HG03039 (cell line): ENCODE measurements around the gene DHRSX.
"Not testable (repeated sequence)": the region's sequence is repeated elsewhere in the genome, so short reads cannot be mapped to it uniquely, and the experiment has no call there.

Source experiments
- ATAC-seq: cut with Tn5 transposase; IDR thresholded peaks from one replicate; pipeline ENCODE4 v1.9.1; 2021; ENCODE audit warnings: mild to moderate bottlenecking, moderate library complexity; ENCODE audit not compliant: unreplicated experiment

The DHRSX gene

GRCh38 chrX:2320580-2321327 lies 180.0 kb downstream of the DHRSX start:
- no peak for ATAC-seq

DNA sequence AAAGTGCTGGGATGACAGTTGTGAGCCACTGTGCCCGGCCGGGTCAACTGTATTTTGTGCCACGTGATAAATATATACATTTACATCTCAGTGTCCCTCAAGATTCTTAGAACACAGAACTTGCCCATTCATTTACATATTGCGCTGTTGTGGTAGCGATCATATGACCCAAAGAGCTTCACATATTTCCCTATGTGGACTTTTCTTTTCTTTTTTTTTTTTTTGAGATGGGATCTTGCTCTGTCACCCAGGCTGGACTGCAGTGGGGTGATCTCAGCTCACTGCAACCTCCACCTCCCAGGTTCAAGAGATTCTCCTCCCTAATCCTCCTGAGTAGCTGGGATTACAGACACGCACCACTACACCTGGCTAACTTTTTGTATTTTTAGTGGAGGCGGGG lies 180.7 kb downstream of the DHRSX start:
- no peak for ATAC-seq

DNA sequence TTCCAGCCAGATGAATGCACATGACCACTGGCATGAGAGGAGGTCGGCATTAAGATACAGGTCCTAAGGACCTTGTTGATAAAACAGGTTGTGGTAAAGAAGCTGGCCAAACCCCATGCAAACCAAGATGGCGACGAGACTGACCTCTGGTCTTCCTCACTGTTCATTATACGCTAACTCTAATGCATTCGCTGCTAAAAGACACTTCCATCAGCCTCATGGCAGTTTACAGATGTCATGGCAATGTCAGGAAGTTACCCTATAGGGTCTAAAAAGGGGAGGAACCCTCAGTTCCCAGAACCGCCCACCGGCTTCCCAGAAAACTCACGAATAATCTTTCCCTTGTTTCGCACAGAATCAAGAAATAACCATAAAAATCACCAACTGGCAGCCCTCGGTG lies 182.4 kb downstream of the DHRSX start:
- no peak for ATAC-seq

DNA sequence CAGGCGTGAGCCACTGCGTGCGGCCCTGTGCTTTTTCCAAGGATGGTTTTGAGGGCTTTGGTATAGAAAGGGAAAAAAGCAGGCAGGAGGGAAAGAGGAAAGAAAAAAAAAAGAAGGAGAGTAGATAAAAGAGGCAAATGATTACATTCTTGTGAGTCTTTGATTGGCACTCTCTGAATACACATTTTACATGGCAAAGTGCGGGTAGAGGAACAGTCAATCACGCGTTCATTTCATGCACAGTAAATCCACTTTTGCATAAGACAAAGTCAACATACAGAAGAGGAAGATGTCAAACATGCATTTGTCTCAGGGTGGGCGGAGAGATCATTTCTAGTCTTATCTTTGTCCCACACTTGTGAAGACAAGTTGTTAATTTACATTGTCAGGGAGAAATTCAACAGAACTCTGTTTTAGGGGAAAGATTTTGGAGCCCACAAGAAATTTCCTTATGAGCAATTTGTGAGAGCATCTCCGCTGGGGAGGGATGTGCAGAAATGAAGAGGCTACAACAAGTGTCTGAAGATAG lies 183.2 kb downstream of the DHRSX start:
- ATAC-seq, result no peak

DNA sequence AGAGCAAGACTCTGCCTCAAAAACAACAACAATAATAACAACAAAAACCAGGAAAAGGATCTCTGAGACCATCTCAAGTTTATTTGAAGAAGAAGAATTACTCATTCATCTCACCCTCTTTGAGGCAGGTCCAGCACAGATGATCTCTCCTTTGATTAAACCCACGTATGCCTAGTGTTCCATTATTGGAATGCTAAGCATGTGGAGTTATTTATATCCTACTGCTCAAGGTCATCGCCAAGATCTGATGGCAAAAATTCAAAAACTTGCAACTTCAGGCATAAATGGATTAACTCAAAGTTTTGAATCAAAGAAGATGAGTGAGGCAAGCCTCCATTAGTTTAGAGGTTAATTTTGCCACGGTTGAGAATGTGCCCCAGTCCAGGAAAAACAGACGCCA lies 184.2 kb downstream of the DHRSX start:
- ATAC-seq, result no peak

GRCh38 chrX:2315434-2315833 lies 185.3 kb downstream of the DHRSX start:
- ATAC-seq, result no peak

DNA sequence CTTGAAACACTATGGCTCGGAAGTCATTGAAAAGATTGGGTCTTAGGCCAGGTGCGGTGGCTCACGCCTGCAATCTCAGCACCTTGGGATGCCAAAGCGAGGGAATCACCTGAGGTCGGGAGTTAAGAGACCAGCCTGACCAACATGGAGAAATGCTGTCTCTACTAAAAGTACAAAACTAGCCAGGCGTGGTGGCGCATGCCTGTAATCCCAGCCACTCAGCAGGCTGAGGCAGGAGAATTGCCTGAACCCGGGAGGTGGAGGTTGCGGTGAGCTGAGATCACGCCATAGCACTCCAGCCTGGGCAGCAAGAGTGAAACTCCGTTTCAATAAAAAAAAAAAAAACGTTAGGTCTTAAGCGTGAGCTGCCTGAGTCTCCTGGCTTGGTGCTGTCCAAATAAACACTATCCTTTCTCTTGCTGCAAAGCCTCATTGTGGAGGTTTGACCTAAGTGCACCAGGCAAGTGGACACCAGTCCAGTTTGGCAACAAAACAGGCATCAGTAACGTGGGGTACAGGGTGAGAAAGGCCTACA lies 185.9 kb downstream of the DHRSX start:
- ATAC-seq, result no peak

GRCh38 chrX:2313864-2314640 lies 186.7 kb downstream of the DHRSX start:
- no peak for ATAC-seq

DNA sequence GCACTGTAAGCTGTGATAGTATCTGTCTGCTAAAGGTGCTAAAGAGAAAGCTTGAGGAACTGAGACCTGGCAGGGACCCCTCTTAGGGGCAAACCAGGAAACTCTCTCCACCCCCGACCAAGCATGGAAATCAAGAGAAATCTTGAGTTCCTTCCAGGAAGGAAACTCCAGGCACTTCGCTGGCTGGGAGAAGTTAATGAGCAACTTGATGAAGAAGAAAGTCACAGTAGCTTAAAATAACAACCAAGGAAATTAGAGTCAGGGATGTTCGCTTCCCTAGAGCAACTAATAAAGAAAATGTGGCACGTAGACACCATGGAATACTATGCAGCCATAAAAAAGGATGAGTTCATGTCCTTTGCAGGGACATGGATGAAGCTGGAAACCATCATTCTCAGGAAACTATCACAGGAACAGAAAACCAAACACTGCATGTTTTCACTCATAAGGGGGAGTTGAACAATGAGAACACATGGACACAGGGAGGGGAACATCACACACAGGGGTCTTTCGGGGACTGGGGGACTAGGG lies 188.7 kb downstream of the DHRSX start:
- not testable (repeated sequence) for ATAC-seq

GRCh38 chrX:2311501-2311900 lies 189.3 kb downstream of the DHRSX start:
- no peak for ATAC-seq

- no peak for ATAC-seq
Measured at GRCh38 chrX:2301901-2302300, 198.9 kb downstream of the DHRSX start.

DNA sequence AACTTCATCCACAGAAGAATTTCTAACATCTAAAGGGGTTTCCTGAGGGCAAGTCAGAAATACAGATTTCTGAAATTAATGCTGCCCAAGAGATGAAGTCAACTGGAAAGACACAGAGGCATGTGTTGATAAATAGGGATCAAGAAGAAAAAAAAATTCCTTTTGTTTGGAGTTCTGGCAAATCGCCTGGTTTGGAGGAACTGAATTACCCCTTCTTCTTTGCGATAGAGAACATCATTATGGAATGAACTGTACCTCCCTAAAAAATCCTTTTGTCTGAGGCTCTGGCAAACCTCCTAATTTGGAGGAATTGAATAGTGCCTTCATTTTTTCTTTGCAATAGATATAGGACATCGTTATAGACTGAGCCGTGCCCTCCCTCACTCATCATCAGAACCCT lies 200.9 kb downstream of the DHRSX start:
- no peak for ATAC-seq

DNA sequence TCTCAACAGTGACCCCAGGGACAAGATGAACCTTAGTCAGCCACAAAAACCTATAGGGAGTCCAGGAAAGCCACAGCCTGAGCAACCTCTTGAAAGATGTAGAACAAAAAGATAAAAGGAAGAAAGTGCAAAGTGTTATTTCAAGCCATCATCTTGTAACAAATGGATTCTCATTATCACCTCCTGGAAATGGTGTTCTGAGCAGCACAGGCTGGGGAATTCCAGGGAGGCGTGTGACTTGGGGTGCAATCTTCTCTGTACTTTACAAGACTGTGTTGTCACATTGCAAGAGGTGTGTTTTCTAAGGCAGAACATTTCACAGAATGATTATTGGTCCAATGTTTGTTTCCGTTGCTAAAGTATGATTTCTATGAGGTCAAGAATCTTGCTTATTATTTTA lies 214.0 kb downstream of the DHRSX start:
- ATAC-seq, result no peak

DNA sequence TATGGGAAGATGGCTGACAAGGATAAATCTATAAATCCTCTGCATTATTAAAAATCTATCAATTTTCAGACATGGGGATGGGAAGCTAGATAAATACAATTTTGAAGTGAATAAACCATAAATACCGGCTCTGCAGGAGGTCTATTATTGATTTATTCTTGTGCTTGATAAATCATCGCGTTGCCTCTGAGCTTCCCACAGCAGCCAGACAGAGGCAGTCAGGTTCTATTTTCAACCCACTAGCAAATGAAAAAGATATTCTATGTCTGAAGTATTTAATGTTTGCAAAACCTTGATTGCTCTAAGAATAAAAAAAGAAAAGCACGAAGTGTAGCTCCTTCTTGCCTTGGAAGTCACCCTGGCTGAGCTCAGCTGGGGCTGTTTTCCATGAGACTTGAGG lies 216.2 kb downstream of the DHRSX start:
- no peak for ATAC-seq

DNA sequence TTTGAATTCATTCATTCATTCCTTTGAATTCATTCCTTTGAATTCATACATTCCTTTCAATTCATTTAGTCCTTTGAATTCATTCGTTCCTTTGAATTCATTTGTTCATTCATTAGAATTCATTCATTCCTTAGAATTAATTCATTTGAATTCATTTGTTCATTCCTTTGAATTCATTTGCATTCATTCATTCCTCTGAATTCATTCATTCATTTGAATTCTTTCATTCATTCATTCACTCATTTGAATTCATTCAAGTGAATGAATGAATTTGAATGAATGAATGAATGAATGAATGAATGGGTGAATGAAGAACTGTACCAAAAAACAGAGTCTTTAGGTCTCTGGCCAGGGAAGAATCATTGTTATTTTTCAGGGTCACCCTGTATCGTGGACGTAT lies 216.6 kb downstream of the DHRSX start:
- no peak for ATAC-seq

DNA sequence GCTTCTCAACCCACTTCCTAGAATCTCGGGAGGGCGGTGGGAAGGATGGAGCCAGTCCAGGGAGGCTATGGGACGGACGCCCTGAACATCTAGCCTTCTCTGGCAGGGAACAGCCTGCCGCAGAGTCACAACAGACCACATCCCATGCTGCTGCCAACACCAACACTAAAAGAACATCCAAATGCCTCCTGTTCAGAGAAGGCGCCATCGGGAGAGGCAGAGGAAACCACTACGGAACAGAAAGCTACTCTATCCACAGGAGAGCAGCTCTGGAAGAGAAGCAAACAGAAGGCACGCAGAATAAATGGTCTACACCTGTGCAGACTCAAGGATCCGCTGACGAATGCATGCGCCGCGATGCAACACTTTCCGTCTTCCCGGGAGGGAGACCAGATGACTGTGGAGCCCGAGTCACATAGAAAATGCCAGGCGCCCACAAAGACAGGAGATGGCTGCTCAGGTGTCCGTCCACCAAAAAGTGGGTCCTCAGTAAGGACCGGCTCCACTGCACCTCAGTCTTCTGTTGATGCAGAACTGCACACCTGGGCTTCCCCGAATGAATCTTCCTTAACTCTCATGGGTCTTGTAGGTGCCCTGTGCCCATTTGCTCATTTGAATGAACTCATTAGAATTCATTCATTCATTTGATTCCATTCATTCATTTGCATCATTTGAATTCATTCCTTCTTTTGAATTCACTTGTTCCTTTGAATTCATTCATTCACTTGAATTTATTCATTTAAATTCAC lies 217.5 kb downstream of the DHRSX start:
- no peak for ATAC-seq

- no peak for ATAC-seq
Measured at GRCh38 chrX:2282490-2283090, 218.2 kb downstream of the DHRSX start.

DNA sequence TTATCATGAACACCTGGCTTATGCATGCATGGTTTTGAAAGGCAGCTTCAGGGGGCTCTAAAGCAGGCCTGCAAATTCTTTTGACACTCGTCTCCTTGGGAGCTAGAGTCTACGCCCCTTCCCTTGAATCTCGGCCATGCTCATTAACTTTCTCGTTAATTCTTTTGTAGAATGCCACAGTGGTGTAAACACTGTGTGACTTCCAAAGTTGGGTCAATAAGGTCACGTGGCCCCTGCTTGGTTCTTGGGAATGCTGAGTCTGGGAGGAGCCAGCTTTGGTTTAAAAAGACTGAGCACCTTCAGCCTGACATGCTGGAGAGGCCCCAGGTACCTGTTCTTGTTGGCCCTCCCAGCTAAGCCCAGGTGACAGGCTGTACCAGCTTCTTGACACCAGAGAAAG lies 228.4 kb downstream of the DHRSX start:
- no peak for ATAC-seq

DNA sequence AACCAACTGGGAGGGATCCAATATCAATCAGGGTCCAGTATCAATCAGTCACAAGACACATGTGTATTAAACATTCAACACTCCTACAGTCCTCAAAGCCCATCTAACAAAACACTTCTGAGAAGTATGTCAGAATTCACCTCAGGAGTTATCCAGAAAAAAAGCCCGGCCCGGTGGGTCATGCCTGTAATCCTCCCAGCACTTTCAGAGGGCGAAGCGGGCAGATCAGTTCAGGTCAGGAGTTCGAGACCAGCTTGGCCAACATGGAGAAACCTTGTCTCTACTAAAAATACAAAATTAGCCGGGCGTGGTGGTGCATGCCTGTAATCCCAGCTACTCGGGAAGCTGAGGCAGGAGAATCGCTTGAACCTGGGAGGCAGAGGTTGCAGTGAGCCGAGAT lies 229.2 kb downstream of the DHRSX start:
- ATAC-seq, result not testable (repeated sequence)

GRCh38 chrX:2270783-2271182 lies 230.0 kb downstream of the DHRSX start:
- ATAC-seq, result not testable (repeated sequence)

- no peak for ATAC-seq
Measured at GRCh38 chrX:2267890-2268289, 232.9 kb downstream of the DHRSX start.
